OCI-LY3 (cell line): ENCODE data around the gene ATP8B4.

ENCODE experiments used
- H2AFZ ChIP-seq: fragments of 200-600, 300-600 bp; shearing (Covaris generic); 2 replicates; pipeline ENCODE4 v1.6.0; 2014; ENCODE audit warnings: antibody characterized with exemption, low read depth, low read length
- H3K27ac ChIP-seq: fragments of 200-600, 300-600 bp; sonication (generic); 2 replicates; pipeline ENCODE4 v1.5.1; 2014; ENCODE audit warnings: mild to moderate bottlenecking, low read length, moderate library complexity, mixed read lengths
- H3K27me3 ChIP-seq: fragments of 200-600, 300-600 bp; sonication (generic); 2 replicates; pipeline ENCODE4 v1.6.1; 2014; ENCODE audit warnings: low read depth, low read length, mixed read lengths
- H3K36me3 ChIP-seq: fragments of 200-600, 300-600 bp; sonication (generic); replicated peaks from 2 replicates; pipeline ENCODE3; 2014; ENCODE audit warnings: low read depth, low read length, mixed read lengths
- H3K4me1 ChIP-seq: fragments of 300-600, 200-600 bp; sonication (generic); 2 replicates; pipeline ENCODE4 v1.6.1; 2014; ENCODE audit warnings: low read length, mixed read lengths
- H3K4me2 ChIP-seq: fragments of 200-600, 300-600 bp; sonication (generic); 2 replicates; pipeline ENCODE4 v1.6.1; 2014; ENCODE audit warnings: low read length, mixed read lengths
- H3K4me3 ChIP-seq: fragments of 300-600, 200-600 bp; sonication (generic); 2 replicates; pipeline ENCODE4 v1.5.1; 2014; ENCODE audit warnings: antibody characterized with exemption, mild to moderate bottlenecking, low read length, moderate library complexity
- H3K79me2 ChIP-seq: fragments of 300-600, 200-600 bp; shearing (Covaris generic); 2 replicates; pipeline ENCODE4 v1.6.1; 2014; ENCODE audit warnings: mild to moderate bottlenecking, low read length, mixed read lengths
- H3K9ac ChIP-seq: fragments of 300-600, 200-600 bp; shearing (Covaris generic); 2 replicates; pipeline ENCODE4 v1.6.0; 2014; ENCODE audit warnings: mild to moderate bottlenecking, low read length, moderate library complexity
- H3K9me3 ChIP-seq: fragments of 200-600, 300-600 bp; shearing (Covaris generic); 2 replicates; pipeline ENCODE4 v1.6.1; 2014; ENCODE audit warnings: low read length, mixed read lengths; ENCODE audit not compliant: insufficient read depth
- H4K20me1 ChIP-seq: fragments of 200-600, 300-600 bp; sonication (generic); 2 replicates; pipeline ENCODE4 v1.6.1; 2016; ENCODE audit warnings: low read length, mixed read lengths; ENCODE audit not compliant: insufficient read depth
- EZH2phosphoT487 ChIP-seq: fragments of 200-600 bp; shearing (Covaris generic); IDR thresholded peaks from 2 replicates; pipeline ENCODE4 v1.6.1; 2018; ENCODE audit warnings: antibody characterized with exemption, mixed run types, low read depth
- TF ChIP-seq, protein P1 (sequence below): fragments of 200-600, 300-600 bp; sonication (generic); IDR thresholded peaks from 2 replicates; pipeline ENCODE4 v1.5.1; 2014; ENCODE audit warnings: antibody characterized with exemption, low read length, low read depth

The ATP8B4 gene

DNA sequence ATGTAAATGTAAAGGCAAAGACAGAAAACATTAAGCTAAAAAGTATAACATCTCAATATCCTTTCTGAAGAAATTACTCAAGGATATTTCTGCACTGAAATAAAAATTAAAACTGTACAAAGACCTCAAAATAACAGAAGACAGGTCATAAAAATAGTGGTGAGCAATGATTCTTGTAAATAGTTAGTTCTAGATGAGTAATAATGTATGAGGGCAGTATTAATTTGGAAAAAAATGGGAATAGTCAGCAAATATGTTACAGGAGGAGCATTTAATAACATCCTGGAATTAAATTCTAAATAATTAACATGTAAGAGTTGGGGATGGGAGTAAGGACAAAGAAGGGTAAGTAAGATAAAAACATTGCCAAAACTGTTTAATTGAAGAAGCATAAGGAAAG lies 250.7 kb downstream of the ATP8B4 start:
- Histone ChIP-seq H3K4me2 (no peak overlapping the region), H3K27me3 (peaks cover 13% of the 10 kb centered on the region), H2AFZ (no peak overlapping the region), H3K36me3 (no peaks in the 10 kb centered on the region), H4K20me1 (no peaks in the 10 kb centered on the region), H3K27ac (no peak overlapping the region), H3K9ac (no peak overlapping the region), H3K9me3 (no peaks in the 10 kb centered on the region), H3K79me2 (no peaks in the 10 kb centered on the region), H3K4me3 (no peak overlapping the region), H3K4me1 (no peaks in the 10 kb centered on the region)
- TF ChIP-seq EZH2phosphoT487: no peak
- TF ChIP-seq, protein P1, sequence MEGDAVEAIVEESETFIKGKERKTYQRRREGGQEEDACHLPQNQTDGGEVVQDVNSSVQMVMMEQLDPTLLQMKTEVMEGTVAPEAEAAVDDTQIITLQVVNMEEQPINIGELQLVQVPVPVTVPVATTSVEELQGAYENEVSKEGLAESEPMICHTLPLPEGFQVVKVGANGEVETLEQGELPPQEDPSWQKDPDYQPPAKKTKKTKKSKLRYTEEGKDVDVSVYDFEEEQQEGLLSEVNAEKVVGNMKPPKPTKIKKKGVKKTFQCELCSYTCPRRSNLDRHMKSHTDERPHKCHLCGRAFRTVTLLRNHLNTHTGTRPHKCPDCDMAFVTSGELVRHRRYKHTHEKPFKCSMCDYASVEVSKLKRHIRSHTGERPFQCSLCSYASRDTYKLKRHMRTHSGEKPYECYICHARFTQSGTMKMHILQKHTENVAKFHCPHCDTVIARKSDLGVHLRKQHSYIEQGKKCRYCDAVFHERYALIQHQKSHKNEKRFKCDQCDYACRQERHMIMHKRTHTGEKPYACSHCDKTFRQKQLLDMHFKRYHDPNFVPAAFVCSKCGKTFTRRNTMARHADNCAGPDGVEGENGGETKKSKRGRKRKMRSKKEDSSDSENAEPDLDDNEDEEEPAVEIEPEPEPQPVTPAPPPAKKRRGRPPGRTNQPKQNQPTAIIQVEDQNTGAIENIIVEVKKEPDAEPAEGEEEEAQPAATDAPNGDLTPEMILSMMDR: no peak

DNA sequence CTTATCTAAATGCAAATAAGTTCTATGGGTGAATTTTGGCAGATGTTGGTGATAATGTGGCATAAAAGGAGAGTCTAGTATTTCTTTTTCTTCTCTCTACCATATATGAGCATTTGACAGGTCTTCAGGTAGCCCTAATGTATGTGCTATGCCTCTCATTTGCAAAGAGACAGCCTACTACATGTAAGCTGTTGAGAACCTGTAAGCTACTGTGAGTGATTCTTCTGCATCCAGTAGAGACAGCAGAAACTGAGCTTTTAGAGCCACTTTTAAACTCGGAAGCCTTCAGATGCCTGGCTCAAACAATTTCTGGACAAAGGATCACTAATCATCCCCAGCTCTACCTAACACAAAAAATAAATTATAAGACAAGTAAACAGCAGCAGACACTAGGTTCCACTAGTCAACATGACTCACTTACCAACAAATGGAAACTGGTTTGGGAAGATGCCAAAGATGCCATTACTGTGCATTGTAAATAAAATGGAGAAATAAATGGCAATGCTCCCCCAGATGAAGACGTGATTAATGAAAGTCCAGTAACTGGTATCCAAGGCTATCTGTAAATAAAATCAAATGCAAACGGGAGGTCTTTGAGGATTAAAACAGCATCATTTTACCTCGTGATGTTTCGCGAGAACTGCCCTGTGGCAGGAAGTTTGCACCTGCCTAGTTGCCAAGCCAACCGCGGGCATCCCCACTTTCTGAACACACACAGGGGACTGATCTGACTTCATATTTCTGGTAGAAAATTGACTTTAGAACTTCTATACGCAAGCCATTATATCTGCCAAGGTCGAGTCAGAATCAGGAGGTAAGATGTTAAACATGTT lies 252.9 kb downstream of the ATP8B4 start:
- Histone ChIP-seq H3K9me3 (no peaks in the 10 kb centered on the region), H3K4me2 (no peak overlapping the region), H3K27me3 (peaks cover 13% of the 10 kb centered on the region), H3K4me3 (no peak overlapping the region), H3K79me2 (no peaks in the 10 kb centered on the region), H2AFZ (no peak overlapping the region), H3K27ac (no peak overlapping the region), H4K20me1 (no peaks in the 10 kb centered on the region), H3K36me3 (no peaks in the 10 kb centered on the region), H3K9ac (no peak overlapping the region), H3K4me1 (no peaks in the 10 kb centered on the region)
- TF ChIP-seq EZH2phosphoT487: no peak
- TF ChIP-seq, protein P1: no peak

DNA sequence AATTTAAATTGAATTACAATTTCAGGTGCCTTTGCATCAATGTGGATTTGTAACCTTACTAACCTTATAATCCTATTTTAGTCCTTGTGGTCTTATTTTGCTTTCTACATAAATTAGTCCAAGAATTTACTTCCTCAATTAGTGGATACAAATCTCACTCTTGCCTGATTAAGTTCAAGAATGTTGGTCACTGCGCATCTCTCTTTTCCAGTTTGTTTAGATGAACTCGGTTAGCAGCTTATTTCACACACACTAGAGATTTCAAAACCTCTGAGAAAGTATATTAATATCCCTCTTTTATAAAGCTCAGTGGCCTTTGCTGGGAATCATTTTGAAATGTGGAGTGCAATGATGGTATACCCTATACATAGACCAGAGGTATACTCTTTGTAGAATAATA lies 254.8 kb downstream of the ATP8B4 start:
- Histone ChIP-seq H3K4me1 (no peaks in the 10 kb centered on the region), H3K9ac (no peak overlapping the region), H2AFZ (no peak overlapping the region), H3K9me3 (no peaks in the 10 kb centered on the region), H3K4me2 (no peak overlapping the region), H3K27ac (no peak overlapping the region), H3K36me3 (no peaks in the 10 kb centered on the region), H3K4me3 (no peak overlapping the region), H3K27me3 (peaks cover 13% of the 10 kb centered on the region), H4K20me1 (no peaks in the 10 kb centered on the region), H3K79me2 (no peaks in the 10 kb centered on the region)
- TF ChIP-seq, protein P1: no peak
- TF ChIP-seq EZH2phosphoT487: no peak

DNA sequence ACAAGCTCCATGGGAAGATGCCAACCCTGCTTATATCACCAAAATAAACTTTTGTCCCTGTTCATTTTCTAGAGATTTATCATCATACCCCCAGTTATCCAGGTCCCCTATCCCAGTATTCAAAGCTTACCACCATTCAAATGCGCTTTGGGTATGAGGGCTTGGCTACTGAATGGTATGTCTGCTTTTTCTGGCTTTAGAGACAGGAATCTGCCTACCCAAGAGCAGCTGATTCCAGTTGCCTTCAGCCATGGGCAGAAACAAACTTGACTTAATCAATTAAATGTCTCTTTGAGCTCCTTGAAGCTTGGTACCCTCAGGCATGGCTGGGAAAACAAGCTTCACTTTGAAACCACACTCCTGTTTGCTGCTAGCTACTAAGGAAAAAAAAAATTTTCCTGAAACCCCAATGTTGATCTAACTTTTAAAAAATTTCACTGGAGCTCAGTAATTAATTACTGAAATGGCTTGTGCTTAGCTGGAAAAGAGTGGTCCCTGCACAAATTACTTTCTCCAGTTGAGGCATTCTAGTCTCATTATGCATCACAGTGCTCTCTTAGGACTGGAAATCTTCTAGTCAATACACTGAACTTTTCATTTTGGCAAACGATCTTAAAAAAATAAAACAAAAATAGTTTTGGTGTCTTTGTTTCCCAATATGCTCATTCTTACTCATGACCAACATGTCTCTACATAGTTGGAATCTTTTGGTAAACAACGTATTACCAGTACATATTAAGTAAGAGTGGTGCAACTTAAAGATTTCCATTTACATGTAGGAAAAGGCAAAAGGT lies 255.4 kb downstream of the ATP8B4 start:
- H2AFZ ChIP-seq: no peak overlapping the region
- H3K36me3 ChIP-seq: no peaks in the 10 kb centered on the region
- no peaks in the 10 kb centered on the region for H3K9me3 ChIP-seq
- H3K9ac ChIP-seq: no peak overlapping the region
- H3K27ac ChIP-seq: no peak overlapping the region
- peaks cover 13% of the 10 kb centered on the region for H3K27me3 ChIP-seq
- H4K20me1 ChIP-seq: no peaks in the 10 kb centered on the region
- H3K4me3 ChIP-seq: no peak overlapping the region
- no peaks in the 10 kb centered on the region for H3K4me1 ChIP-seq
- no peaks in the 10 kb centered on the region for H3K79me2 ChIP-seq
- H3K4me2 ChIP-seq: no peak overlapping the region
- TF ChIP-seq, protein P1: no peak
- no peak for TF ChIP-seq EZH2phosphoT487
